Endothelial cell of umbilical vein (primary cell): ENCODE measurements around the gene MSMB. TPM values are rescaled to one million over a fixed set of nuclear protein-coding genes. Genes with fewer than 3 reads are reported as not detected.

ENCODE experiments used
- BruUV-seq: library from RNA; stranded (reverse); fragments of 400-500 nt; replicated peaks from 2 replicates; lab custom pipeline; 2021; lab: Mats Ljungman, UMichigan
- CTCF ChIA-PET: fragments of 300-600, 350-600 bp; sonication (Branson Sonifier 250); formaldehyde crosslinking; loops from one replicate; lab custom pipeline; 2021; ENCODE audit warnings: antibody characterized with exemption, inconsistent platforms; lab: Charles Lee
- POLR2A ChIA-PET: fragments of 300-600, 350-600 bp; sonication (Branson Sonifier 250); formaldehyde crosslinking; loops from one replicate; lab custom pipeline; 2021; ENCODE audit warnings: antibody characterized with exemption, inconsistent platforms; lab: Charles Lee
- DNase-seq: peaks from one replicate; pipeline ENCODE4 v3.0.0-alpha.2; 2011; ENCODE audit warnings: low read depth, low spot score
- FAIRE-seq: peaks from 2 replicates; lab custom pipeline; 2011; peaks lifted over from hg19 to GRCh38; lab: Jason Lieb, UNC
- H2AFZ ChIP-seq: 2 replicates; pipeline ENCODE4 v1.6.0; 2012; ENCODE audit warnings: low read depth, low read length, control low read depth, inconsistent platforms
- H3K27ac ChIP-seq: 2 replicates; pipeline ENCODE4 v1.5.1; 2011; ENCODE audit warnings: low read depth, mild to moderate bottlenecking, control low read depth, low read length, moderate library complexity; ENCODE audit not compliant: insufficient read depth
- H3K27me3 ChIP-seq, 2 experiments: 2 replicates each; pipeline versions ENCODE4 v1.6.0 to v1.6.1; 2011; ENCODE audit warnings: low read length in 2 of 2, mixed read lengths in 1 of 2; ENCODE audit not compliant: control insufficient read depth in 2 of 2, insufficient read depth in 2 of 2
- H3K36me3 ChIP-seq, 2 experiments: 2 replicates in 1 of 2; 3 replicates in 1 of 2; pipeline ENCODE4 v1.5.1; 2011; ENCODE audit warnings: low read length in 2 of 2, mild to moderate bottlenecking in 1 of 2, moderate library complexity in 1 of 2; ENCODE audit not compliant: control insufficient read depth in 2 of 2, insufficient read depth in 2 of 2; ENCODE audit errors: extremely low read depth in 1 of 2
- H3K4me1 ChIP-seq: 3 replicates; pipeline ENCODE4 v1.5.1; 2011; ENCODE audit warnings: mild to moderate bottlenecking, low read length; ENCODE audit not compliant: control insufficient read depth, insufficient read depth; ENCODE audit errors: extremely low read depth
- H3K4me2 ChIP-seq: 2 replicates; pipeline ENCODE4 v1.6.1; 2011; ENCODE audit warnings: low read length, control low read depth, mixed read lengths; ENCODE audit not compliant: insufficient read depth
- H3K4me3 ChIP-seq, 3 experiments: fragments of 200-600 bp in 1 of 3; sonication (generic), shearing (Covaris generic) in 1 of 3; replicated peaks in 1 of 3; 2 replicates each; pipeline ENCODE4 v1.5.1; 2011 to 2016; ENCODE audit warnings: control low read depth in 3 of 3, low read length in 3 of 3, mild to moderate bottlenecking in 2 of 3, inconsistent platforms in 1 of 3, low read depth in 1 of 3, moderate library complexity in 1 of 3; ENCODE audit not compliant: insufficient read depth in 1 of 3
- H3K79me2 ChIP-seq: 2 replicates; pipeline ENCODE4 v1.6.0; 2012; ENCODE audit warnings: low read length, inconsistent platforms; ENCODE audit not compliant: control insufficient read depth, insufficient read depth
- H3K9ac ChIP-seq: replicated peaks from 2 replicates; pipeline ENCODE3; 2011; ENCODE audit warnings: low read length, control low read depth; ENCODE audit not compliant: insufficient read depth; ENCODE audit errors: extremely low read depth
- H3K9me1 ChIP-seq: replicated peaks from 3 replicates; pipeline ENCODE4 v1.6.0; 2011; ENCODE audit warnings: mild to moderate bottlenecking, low read length; ENCODE audit not compliant: control insufficient read depth, insufficient read depth; ENCODE audit errors: extremely low read depth
- H3K9me3 ChIP-seq: replicated peaks from 2 replicates; pipeline ENCODE4 v1.5.1; 2012; ENCODE audit warnings: low read length, inconsistent platforms; ENCODE audit not compliant: control insufficient read depth, insufficient read depth
- H4K20me1 ChIP-seq: replicated peaks from 2 replicates; pipeline ENCODE3; 2011; ENCODE audit warnings: mild to moderate bottlenecking, low read length; ENCODE audit not compliant: control insufficient read depth, insufficient read depth; ENCODE audit errors: extremely low read depth
- CTCF ChIP-seq, 2 donors: IDR thresholded peaks; 1 replicate in 1 of 2; 2 replicates in 1 of 2; pipeline ENCODE4 v1.5.1; 2011; ENCODE audit warnings: low read length in 2 of 2, mild to moderate bottlenecking in 2 of 2, moderate library complexity in 2 of 2, control low read depth in 1 of 2, inconsistent platforms in 1 of 2, low read depth in 1 of 2; ENCODE audit not compliant: insufficient read depth in 1 of 2; ENCODE audit errors: extremely low read depth in 1 of 2
- EZH2 ChIP-seq: IDR thresholded peaks from 2 replicates; pipeline ENCODE4 v1.6.1; 2012; ENCODE audit warnings: borderline replicate concordance, low read depth, mild to moderate bottlenecking, moderate library complexity, low read length, inconsistent platforms; ENCODE audit not compliant: severe bottlenecking
- FOS ChIP-seq: IDR thresholded peaks from 2 replicates; pipeline ENCODE4 v1.6.1; 2011; ENCODE audit warnings: mild to moderate bottlenecking, low read length, moderate library complexity, borderline replicate concordance; ENCODE audit not compliant: insufficient read depth
- GATA2 ChIP-seq: IDR thresholded peaks from 2 replicates; pipeline ENCODE4 v1.7.0; 2011; ENCODE audit warnings: low read depth, mild to moderate bottlenecking, moderate library complexity, mixed read lengths, low read length; ENCODE audit not compliant: insufficient read length, insufficient read depth
- JUN ChIP-seq: IDR thresholded peaks from 2 replicates; pipeline ENCODE4 v1.6.1; 2011; ENCODE audit warnings: borderline replicate concordance, low read depth; ENCODE audit not compliant: insufficient read length, insufficient read depth
- MAX ChIP-seq: IDR thresholded peaks from 2 replicates; pipeline ENCODE4 v1.6.1; 2011; ENCODE audit not compliant: insufficient read depth, insufficient read length
- MYC ChIP-seq: IDR thresholded peaks from one replicate; pipeline ENCODE4 v1.6.1; 2011; ENCODE audit warnings: mild to moderate bottlenecking, low read depth, low read length
- POLR2A ChIP-seq: IDR thresholded peaks from 2 replicates; pipeline ENCODE4 v1.6.1; 2012; ENCODE audit warnings: low read depth, mild to moderate bottlenecking, control low read depth, low read length
- POLR2AphosphoS5 ChIP-seq: IDR thresholded peaks from 2 replicates; pipeline ENCODE4 v1.6.1; 2012; ENCODE audit warnings: low read depth, mild to moderate bottlenecking, control low read depth, low read length, moderate library complexity; ENCODE audit not compliant: insufficient read depth
- dilution Hi-C: fragments of 300-500 bp; cut with MboI; formaldehyde crosslinking; loops from one replicate; pipeline ENCODE4 v1.15.0; 2019; ENCODE audit warnings: low sequenced_read_pairs; ENCODE audit not compliant: extremely low pct_ligation_motif_present
- intact Hi-C: fragments of 100-400 bp; cut with micrococcal nuclease; formaldehyde crosslinking; loops from one replicate; pipeline ENCODE4 v1.10.0; 2022
- polyA plus RNA-seq, 4 experiments: library from polyadenylated mRNA; depleted of rRNA in 3 of 4; stranded (reverse) in 3 of 4; unstranded in 1 of 4; fragments of >200 nt; gene quantifications; 2 replicates each; pipeline versions ENCODE4 v1.2.1 to v1.2.3, GENCODE V29; 2011 to 2012; ENCODE audit warnings: missing spikeins in 1 of 4
- total RNA-seq: library from RNA; stranded (reverse); gene quantifications from 2 replicates; pipeline ENCODE4 v1.2.3, GENCODE V29; 2021

Gene MSMB
- total and polyA plus RNA-seq, 2 donors (not counting 3 experiments of a cell fraction or from before 2014, with no cell fraction given) = not detected

- Histone ChIP-seq H3K36me3 (no peaks in the 10 kb centered on the region), H3K4me1 (no peaks in the 10 kb centered on the region), H3K27me3 (no peaks in the 10 kb centered on the region), H3K27ac (no peak overlapping the region), H3K4me2 (no peak overlapping the region), H2AFZ (no peak overlapping the region), H4K20me1 (no peaks in the 10 kb centered on the region), H3K9me3 (no peaks in the 10 kb centered on the region), H3K9ac (no peak overlapping the region), H3K9me1 (no peaks in the 10 kb centered on the region), H3K4me3 (no peak overlapping the region), H3K79me2 (no peaks in the 10 kb centered on the region)
- dilution Hi-C loops (no loop called here), intact Hi-C loops (no loop called here)
- TF ChIP-seq POLR2A (no peak), MAX (no peak), GATA2 (no peak), CTCF (IDR thresholded peaks at IDR 0.05; ENCODE audit: extremely low read depth in 1 of 2, insufficient read depth in 1 of 2, low read depth in 1 of 2, low read length in 2 of 2) (no peak), POLR2AphosphoS5 (no peak), FOS (no peak), MYC (no peak), JUN (no peak), EZH2 (no peak)
- no TSS peak for BruUV-seq
- ChIA-PET POLR2A (no interaction called here), CTCF (no interaction called here)
- FAIRE-seq (no peak), DNase-seq (no peak)
These were observed 38.5 kb upstream of the MSMB start for GRCh38 chr10:46084321-46085165.
